ENCODE measurements around the gene PDP2. TPM values are rescaled to one million over a fixed set of nuclear protein-coding genes. Genes with fewer than 3 reads are reported as not detected.
"Not testable (repeated sequence)": the region's sequence is repeated elsewhere in the genome, so short reads cannot be mapped to it uniquely, and the experiment has no call there.

The PDP2 gene
- total RNA-seq, 1 donor from 2014 or later, result 14.0 TPM

- DNase-seq (ENCODE audit: extremely low spot score in 2 of 2), result no peak
- intact Hi-C loops (cut with DNase I), result loop anchor here (10.0 kb wide), 2 partner anchors 145 to 255 kb away; no protein-coding TSS in a partner anchor
- no peak overlapping the region for H3K27ac ChIP-seq
Measured at GRCh38 chr16:66869424-66869823, 10.9 kb upstream of the PDP2 start.

GRCh38 chr16:66871363-66871762 lies 9.0 kb upstream of the PDP2 start:
- H3K36me3 ChIP-seq; H3K9me3 ChIP-seq; H3K27ac ChIP-seq; DNase-seq (ENCODE audit: extremely low spot score in 2 of 2); H3K4me1 ChIP-seq; H3K4me3 ChIP-seq; H3K27me3 ChIP-seq: not testable (repeated sequence)
- intact Hi-C loops (cut with DNase I), result loop anchor here (10.0 kb wide), 1 partner anchor 467 kb away; no protein-coding TSS in a partner anchor

More at GRCh38 chr16:66869424-66869823, 10.9 kb upstream of the PDP2 start:
- peaks cover 8% of the 10 kb centered on the region for H3K4me1 ChIP-seq
- no peaks in the 10 kb centered on the region for H3K36me3 ChIP-seq
- no peak overlapping the region for H3K4me3 ChIP-seq
- H3K9me3 ChIP-seq, result no peaks in the 10 kb centered on the region
- TF ChIP-seq, protein P1, sequence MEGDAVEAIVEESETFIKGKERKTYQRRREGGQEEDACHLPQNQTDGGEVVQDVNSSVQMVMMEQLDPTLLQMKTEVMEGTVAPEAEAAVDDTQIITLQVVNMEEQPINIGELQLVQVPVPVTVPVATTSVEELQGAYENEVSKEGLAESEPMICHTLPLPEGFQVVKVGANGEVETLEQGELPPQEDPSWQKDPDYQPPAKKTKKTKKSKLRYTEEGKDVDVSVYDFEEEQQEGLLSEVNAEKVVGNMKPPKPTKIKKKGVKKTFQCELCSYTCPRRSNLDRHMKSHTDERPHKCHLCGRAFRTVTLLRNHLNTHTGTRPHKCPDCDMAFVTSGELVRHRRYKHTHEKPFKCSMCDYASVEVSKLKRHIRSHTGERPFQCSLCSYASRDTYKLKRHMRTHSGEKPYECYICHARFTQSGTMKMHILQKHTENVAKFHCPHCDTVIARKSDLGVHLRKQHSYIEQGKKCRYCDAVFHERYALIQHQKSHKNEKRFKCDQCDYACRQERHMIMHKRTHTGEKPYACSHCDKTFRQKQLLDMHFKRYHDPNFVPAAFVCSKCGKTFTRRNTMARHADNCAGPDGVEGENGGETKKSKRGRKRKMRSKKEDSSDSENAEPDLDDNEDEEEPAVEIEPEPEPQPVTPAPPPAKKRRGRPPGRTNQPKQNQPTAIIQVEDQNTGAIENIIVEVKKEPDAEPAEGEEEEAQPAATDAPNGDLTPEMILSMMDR (IDR thresholded peaks at IDR 0.05), result no peak
- TF ChIP-seq POLR2AphosphoS5 (IDR thresholded peaks at IDR 0.05; ENCODE audit: insufficient read depth in 1 of 2, low read depth in 1 of 2) (no peak), POLR2A (IDR thresholded peaks at IDR 0.05) (no peak)
- H3K27me3 ChIP-seq, result no peaks in the 10 kb centered on the region

GRCh38 chr16:66871840-66872239 lies 8.5 kb upstream of the PDP2 start:
- DNase-seq (ENCODE audit: extremely low spot score in 2 of 2), result no peak
- intact Hi-C loops (cut with DNase I), result loop anchor here (10.0 kb wide), 1 partner anchor 467 kb away; no protein-coding TSS in a partner anchor
- H3K36me3 ChIP-seq, result no peaks in the 10 kb centered on the region

DNA sequence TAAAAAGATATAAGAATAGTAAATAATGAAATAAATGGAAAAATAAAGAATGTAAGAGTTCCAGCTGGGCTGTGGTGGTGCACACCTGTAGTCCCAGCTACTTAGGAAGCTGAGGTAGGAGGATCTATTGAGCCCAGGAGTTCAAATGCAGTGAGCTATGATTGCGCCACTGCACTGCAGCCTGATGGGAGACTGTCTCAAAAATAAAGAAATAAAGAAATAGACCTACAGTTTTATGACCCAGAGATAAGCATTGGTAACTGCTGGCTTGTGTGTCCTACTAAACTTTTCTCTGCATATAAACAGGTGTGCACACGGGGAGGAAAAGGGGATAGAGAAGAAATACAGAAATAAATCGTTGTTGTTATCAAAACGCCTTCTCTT lies 7.8 kb upstream of the PDP2 start:
- TF ChIP-seq POLR2AphosphoS5 (IDR thresholded peaks at IDR 0.05; ENCODE audit: insufficient read depth in 1 of 2, low read depth in 1 of 2) (no peak), POLR2A (IDR thresholded peaks at IDR 0.05) (no peak)
- TF ChIP-seq, protein P1 (IDR thresholded peaks at IDR 0.05), result no peak
- H3K27me3 ChIP-seq, result no peaks in the 10 kb centered on the region
- intact Hi-C loops (cut with DNase I), result loop anchor here (10.0 kb wide), 1 partner anchor 468 kb away; no protein-coding TSS in a partner anchor
- H3K36me3 ChIP-seq, result no peaks in the 10 kb centered on the region
- peaks cover 8% of the 10 kb centered on the region for H3K4me1 ChIP-seq
- H3K9me3 ChIP-seq, result no peaks in the 10 kb centered on the region
- H3K4me3 ChIP-seq, result peak overlapping the region; percentile 31 to 40
- no peak for DNase-seq (ENCODE audit: extremely low spot score in 2 of 2)
- peak overlapping the region; percentile 76 for H3K27ac ChIP-seq

More at GRCh38 chr16:66871840-66872239, 8.5 kb upstream of the PDP2 start:
- TF ChIP-seq POLR2AphosphoS5 (IDR thresholded peaks at IDR 0.05; ENCODE audit: insufficient read depth in 1 of 2, low read depth in 1 of 2) (no peak), POLR2A (IDR thresholded peaks at IDR 0.05) (no peak)
- TF ChIP-seq, protein P1 (IDR thresholded peaks at IDR 0.05), result no peak
- H3K9me3 ChIP-seq, result no peaks in the 10 kb centered on the region
- H3K27me3 ChIP-seq, result no peaks in the 10 kb centered on the region
- no peak overlapping the region for H3K4me3 ChIP-seq
- peaks cover 8% of the 10 kb centered on the region for H3K4me1 ChIP-seq
- no peak overlapping the region for H3K27ac ChIP-seq

DNA sequence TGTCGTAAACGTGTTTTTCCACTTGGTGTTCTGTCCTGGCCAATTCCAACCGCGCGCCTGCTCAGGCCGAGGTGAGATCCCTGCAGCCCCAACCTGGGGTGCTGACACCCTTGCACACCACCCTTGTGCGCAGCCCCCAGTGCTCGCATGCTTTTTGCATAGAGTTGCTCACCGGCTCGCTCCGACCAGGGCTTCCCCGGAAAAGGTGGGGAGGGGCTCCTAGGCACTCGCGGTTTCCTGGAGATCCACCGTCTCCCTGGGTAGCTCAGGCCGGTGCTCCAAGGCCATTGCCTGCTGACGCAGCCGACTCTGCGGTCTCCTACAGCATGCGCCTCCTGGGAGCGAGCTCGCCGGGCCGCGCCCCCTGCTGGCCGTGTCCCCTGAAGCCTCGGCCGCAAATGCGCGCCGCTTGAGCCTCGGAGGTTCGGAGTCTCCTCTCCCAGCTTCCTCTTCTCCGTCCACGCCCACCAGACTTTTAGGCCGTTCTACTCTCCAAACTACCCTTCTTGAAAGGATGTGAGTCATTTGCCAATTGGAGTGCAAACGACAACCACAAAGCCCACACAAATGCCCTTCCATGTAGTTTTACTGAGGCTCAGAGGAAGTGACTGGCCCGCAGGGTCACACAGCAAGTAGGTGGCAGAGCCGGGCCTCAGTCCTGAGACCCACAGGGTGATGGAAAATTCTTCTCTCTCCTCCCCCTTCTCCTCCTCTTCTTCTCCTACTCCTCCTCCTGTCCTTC lies 7.2 kb upstream of the PDP2 start:
- H3K9me3 ChIP-seq, result no peaks in the 10 kb centered on the region
- H3K27ac ChIP-seq, result peak overlapping the region; percentile 76
- H3K4me3 ChIP-seq, result peak overlapping the region; percentile 31 to 40
- DNase-seq (ENCODE audit: extremely low spot score in 2 of 2), result no peak
- intact Hi-C loops (cut with DNase I), result loop anchor here (10.0 kb wide), 1 partner anchor 468 kb away; no protein-coding TSS in a partner anchor
- no peaks in the 10 kb centered on the region for H3K27me3 ChIP-seq
- TF ChIP-seq POLR2A (IDR thresholded peaks at IDR 0.05), result no peak
- TF ChIP-seq, protein P1 (IDR thresholded peaks at IDR 0.05), result peak; percentile 62 to 93 (median 84)
- peak; percentile 16 to 65 for TF ChIP-seq POLR2AphosphoS5 (IDR thresholded peaks at IDR 0.05; ENCODE audit: insufficient read depth in 1 of 2, low read depth in 1 of 2)
- H3K4me1 ChIP-seq, result peaks cover 8% of the 10 kb centered on the region
- H3K36me3 ChIP-seq, result no peaks in the 10 kb centered on the region
